HG02852 (cell line): ENCODE results near the gene TGFBR2.
"Not testable (repeated sequence)": the region's sequence is repeated elsewhere in the genome, so short reads cannot be mapped to it uniquely, and the experiment has no call there.

Experiments used
- ATAC-seq: cut with Tn5 transposase; IDR thresholded peaks from one replicate; pipeline ENCODE4 v1.9.1; 2021; ENCODE audit warnings: mild to moderate bottlenecking, moderate library complexity; ENCODE audit not compliant: unreplicated experiment

TGFBR2 gene

GRCh38 chr3:30617653-30618052, 11.3 kb downstream of the TGFBR2 start:
- ATAC-seq, result no peak

GRCh38 chr3:30618526-30618925, 12.1 kb downstream of the TGFBR2 start:
- ATAC-seq, result no peak

GRCh38 chr3:30619318-30619717, 12.9 kb downstream of the TGFBR2 start:
- no peak for ATAC-seq

- no peak for ATAC-seq
These were observed 14.3 kb downstream of the TGFBR2 start for GRCh38 chr3:30620402-30621360.

GRCh38 chr3:30621576-30621975, 15.2 kb downstream of the TGFBR2 start:
- no peak for ATAC-seq

GRCh38 chr3:30622047-30622545, 15.7 kb downstream of the TGFBR2 start:
- no peak for ATAC-seq

- ATAC-seq, result no peak
These were observed 16.4 kb downstream of the TGFBR2 start for GRCh38 chr3:30622790-30623189.

- ATAC-seq, result no peak
These were observed 16.9 kb downstream of the TGFBR2 start for GRCh38 chr3:30623351-30623750.

GRCh38 chr3:30624480-30624879, 18.1 kb downstream of the TGFBR2 start:
- not testable (repeated sequence) for ATAC-seq

GRCh38 chr3:30625541-30626438, 19.4 kb downstream of the TGFBR2 start:
- ATAC-seq, result no peak

- no peak for ATAC-seq
These were observed 20.2 kb downstream of the TGFBR2 start for GRCh38 chr3:30626443-30627180.

- ATAC-seq, result no peak
These were observed 22.0 kb downstream of the TGFBR2 start for GRCh38 chr3:30628205-30628900.

GRCh38 chr3:30628901-30629590, 22.6 kb downstream of the TGFBR2 start:
- ATAC-seq, result no peak

- ATAC-seq, result no peak
These were observed 23.3 kb downstream of the TGFBR2 start for GRCh38 chr3:30629746-30630145.

- no peak for ATAC-seq
These were observed 24.0 kb downstream of the TGFBR2 start for GRCh38 chr3:30630238-30631030.

GRCh38 chr3:30631243-30631904, 25.0 kb downstream of the TGFBR2 start:
- ATAC-seq, result no peak

GRCh38 chr3:30632065-30632464, 25.7 kb downstream of the TGFBR2 start:
- no peak for ATAC-seq

- ATAC-seq, result no peak
These were observed 26.1 kb downstream of the TGFBR2 start for GRCh38 chr3:30632521-30632920.
